GM21786 (cell line): ENCODE data around the gene TENT4A.

Source experiments
- ATAC-seq: cut with Tn5 transposase; IDR thresholded peaks from one replicate; pipeline ENCODE4 v1.9.1; 2021; ENCODE audit not compliant: unreplicated experiment

The TENT4A gene

GRCh38 chr5:6792911-6793471, 79.8 kb downstream of the TENT4A start:
- no peak for ATAC-seq

DNA sequence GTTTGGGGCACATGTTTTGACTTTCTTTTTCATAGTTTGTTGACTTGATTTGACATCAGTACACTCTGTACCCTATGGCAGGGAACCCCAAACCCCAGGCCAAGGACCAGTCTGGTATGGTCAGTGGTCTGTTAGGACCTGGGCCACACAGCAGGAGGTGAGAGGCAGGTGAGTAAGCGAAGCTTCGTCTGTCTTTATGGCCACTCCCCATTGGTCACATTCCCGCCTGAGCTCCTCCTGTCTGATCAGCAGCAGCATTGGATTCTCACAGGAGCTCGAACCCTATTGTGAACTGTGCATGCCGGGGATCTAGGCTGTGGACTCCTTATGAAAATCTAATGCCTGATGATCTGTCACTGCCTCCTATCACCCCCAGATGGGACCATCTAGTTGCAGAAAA, 88.0 kb downstream of the TENT4A start:
- ATAC-seq: no peak

DNA sequence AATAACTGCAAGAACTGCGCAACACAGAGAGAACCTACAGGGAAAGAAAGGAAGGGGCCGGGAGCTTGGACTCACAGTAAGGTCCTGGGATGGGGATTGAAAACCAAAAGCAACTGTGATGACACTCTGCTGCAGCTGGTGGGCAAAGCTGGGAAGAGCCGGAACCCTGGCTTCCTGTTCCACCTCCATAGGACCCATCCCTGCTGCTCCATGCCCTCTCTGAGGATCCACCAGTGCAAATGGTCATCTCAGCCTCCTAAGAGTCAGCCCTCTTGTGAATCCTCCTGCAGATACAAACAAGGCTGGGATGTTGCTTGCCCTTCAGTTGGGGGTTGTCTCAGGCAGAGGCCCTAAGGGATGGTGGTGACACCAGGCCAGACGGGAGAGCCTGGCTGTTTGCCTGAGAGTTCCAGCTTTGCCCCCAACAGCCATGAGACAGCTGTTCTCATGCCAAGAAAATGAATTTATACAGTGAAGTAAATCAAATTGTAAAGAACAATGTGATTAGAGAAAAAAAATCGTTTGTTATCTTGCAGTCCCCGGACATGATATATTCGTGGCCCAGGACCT, 90.8 kb downstream of the TENT4A start:
- no peak for ATAC-seq

- no peak for ATAC-seq
Observed at GRCh38 chr5:6804766-6805501, 91.7 kb downstream of the TENT4A start.

- ATAC-seq: no peak
Observed at GRCh38 chr5:6805841-6806240, 92.6 kb downstream of the TENT4A start.
